22Rv1 (cell line): ENCODE measurements around the gene PPP3CA.

ENCODE experiments used
- H3K27ac ChIP-seq: fragments of 450-650 bp; 2 replicates; pipeline ENCODE4 v1.5.1; 2017
- CTCF ChIP-seq: fragments of 450-650 bp; IDR thresholded peaks from 2 replicates; pipeline ENCODE4 v1.5.1; 2017; ENCODE audit warnings: mild to moderate bottlenecking
- ZFX ChIP-seq: fragments of 450-650 bp; IDR thresholded peaks from 2 replicates; pipeline ENCODE4 v1.6.1; 2017; ENCODE audit warnings: antibody characterized with exemption, borderline replicate concordance

PPP3CA gene

GRCh38 chr4:101050088-101050836 lies 297.1 kb downstream of the PPP3CA start:
- TF ChIP-seq CTCF (no peak), ZFX (no peak)
- peak overlapping the region; percentile 64 for H3K27ac ChIP-seq

- H3K27ac ChIP-seq = peak overlapping the region; percentile 64
These were observed 297.8 kb downstream of the PPP3CA start for GRCh38 chr4:101049549-101050001.

GRCh38 chr4:101044766-101045165 lies 302.6 kb downstream of the PPP3CA start:
- TF ChIP-seq CTCF = no peak
- TF ChIP-seq ZFX = no peak
- peak overlapping the region; percentile 59 for H3K27ac ChIP-seq

More at GRCh38 chr4:101049549-101050001, 297.8 kb downstream of the PPP3CA start:
- TF ChIP-seq CTCF = no peak
- no peak for TF ChIP-seq ZFX

- TF ChIP-seq ZFX (no peak), CTCF (no peak)
- H3K27ac ChIP-seq = peak overlapping the region; percentile 59
These were observed 304.5 kb downstream of the PPP3CA start for GRCh38 chr4:101042847-101043246.

- TF ChIP-seq CTCF (no peak), ZFX (no peak)
- H3K27ac ChIP-seq = peak overlapping the region; percentile 59; the same call in 1 of the 2 replicates
These were observed 306.6 kb downstream of the PPP3CA start for GRCh38 chr4:101040776-101041175.

- no peak for TF ChIP-seq ZFX
- no peak for TF ChIP-seq CTCF
- H3K27ac ChIP-seq = peak overlapping the region; percentile 59
These were observed 308.0 kb downstream of the PPP3CA start for GRCh38 chr4:101039367-101039766.

- TF ChIP-seq CTCF (no peak), ZFX (no peak)
- peak overlapping the region; percentile 59 for H3K27ac ChIP-seq
These were observed 309.4 kb downstream of the PPP3CA start for GRCh38 chr4:101037938-101038413.
